NCI-H1092 treated with DMSO at 0.1 percent for 48 hours (cell line): ENCODE results near the gene SPATA19.
"Not testable (repeated sequence)": the region's sequence is repeated elsewhere in the genome, so short reads cannot be mapped to it uniquely, and the experiment has no call there.

Experiments used
- DNase-seq: peaks from one replicate; lab custom pipeline; 2025; lab: John Stamatoyannopoulos, UW

SPATA19 gene, protein sequence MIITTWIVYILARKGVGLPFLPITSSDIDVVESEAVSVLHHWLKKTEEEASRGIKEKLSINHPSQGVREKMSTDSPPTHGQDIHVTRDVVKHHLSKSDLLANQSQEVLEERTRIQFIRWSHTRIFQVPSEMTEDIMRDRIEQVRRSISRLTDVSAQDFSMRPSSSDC

DNA sequence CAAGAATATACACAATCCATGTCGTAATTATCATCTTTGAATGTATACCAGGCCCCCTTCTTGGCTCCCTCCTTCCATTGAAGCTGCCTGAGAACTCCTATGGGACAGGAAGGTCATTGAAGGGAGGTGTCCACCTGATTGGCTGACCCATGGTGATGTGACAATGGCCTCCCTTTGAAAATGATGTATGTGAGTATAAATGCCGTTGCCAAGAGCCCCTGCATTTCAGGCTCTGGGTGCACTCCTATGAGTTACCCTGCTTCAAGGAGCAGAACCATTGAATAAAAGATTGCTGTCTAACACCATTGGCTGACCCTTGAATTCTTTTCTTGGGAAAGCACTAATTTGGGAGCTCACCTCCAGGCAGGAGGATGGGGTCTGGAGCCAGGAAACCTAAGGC, at the start of gene SPATA19:
Gene SPATA19 (minus strand): TSS at position 101 of the 400 bp plus-strand sequence. CDS start 67 bp downstream, at position 34.
- DNase-seq = no peak

DNA sequence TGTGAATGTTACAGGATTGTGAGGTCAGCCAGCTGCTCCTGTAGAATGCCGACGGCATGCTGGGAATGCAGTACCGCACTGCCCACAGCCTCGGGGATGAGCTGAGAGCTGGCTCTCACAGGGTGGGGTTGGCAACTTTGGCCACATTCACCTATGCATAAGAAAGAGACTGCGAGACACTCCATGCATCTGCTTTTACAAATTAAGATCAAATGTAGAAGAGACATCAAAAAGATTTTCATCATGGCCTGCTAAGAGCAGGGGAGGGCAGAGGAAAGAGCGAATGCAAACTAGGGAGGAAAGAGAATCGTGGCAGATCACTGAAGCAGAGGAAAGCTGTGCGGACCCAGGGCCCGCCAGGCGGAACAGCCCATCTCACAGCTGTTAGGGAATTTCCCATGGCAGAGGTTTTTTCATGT, 49.8 kb upstream of the SPATA19 start:
- no peak for DNase-seq

DNA sequence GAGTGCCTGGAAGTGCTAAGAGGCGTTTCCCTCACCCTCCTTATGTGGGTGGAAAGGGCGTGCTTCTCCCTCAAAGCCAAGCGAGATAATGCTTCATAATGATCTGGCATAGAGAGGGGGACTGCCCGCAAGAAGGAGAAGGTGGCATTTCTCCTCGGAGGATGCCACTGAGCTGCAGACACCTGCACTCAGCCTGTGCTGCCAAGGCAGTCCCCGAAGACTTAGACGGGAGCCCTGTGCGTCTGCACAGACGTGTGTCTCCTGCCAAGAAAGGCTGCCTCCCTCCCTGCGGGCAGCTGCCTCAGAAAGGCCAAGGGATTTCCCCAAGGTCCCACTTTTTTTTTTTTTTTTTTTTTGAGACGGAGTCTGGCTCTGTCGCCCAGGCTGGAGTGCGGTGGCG, 48.1 kb upstream of the SPATA19 start:
- DNase-seq = no peak

DNA sequence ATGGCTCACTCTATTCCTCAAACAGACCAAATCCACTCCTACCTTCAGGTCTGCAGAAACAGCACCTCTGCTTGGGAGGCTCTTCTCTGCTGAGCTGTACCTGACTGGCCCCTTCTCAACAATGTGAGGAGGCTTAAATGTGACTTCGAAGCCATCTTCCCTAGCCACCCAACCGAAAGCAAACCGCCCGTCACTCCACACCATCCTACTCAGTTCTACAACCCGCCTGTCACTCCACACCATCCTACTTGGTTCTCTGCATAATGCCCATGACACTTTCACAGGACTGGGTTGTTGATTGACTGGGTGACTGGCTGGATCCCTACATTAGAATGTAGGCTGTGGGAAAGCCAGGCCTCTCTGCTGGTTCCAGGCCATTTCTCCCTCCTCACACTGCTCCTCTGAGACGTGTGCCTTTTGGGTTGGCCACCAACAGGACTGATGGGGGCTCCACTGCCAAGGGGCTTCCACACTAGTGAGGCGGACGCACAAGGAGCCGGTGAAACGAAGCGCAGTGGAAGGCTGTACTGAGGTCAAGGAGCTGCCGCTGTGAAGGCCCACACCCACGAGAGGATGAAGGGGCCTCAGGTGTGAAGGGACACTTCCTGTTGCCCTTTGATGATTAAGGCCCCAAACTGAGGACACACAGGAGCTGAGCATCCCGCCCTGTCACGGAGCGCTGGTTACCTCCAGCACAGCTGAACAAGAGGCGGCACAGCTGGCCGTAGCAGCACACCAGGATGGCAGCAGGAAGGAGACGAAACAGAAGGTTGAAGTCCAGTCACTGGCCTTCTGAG, 47.5 kb upstream of the SPATA19 start:
- no peak for DNase-seq

DNA sequence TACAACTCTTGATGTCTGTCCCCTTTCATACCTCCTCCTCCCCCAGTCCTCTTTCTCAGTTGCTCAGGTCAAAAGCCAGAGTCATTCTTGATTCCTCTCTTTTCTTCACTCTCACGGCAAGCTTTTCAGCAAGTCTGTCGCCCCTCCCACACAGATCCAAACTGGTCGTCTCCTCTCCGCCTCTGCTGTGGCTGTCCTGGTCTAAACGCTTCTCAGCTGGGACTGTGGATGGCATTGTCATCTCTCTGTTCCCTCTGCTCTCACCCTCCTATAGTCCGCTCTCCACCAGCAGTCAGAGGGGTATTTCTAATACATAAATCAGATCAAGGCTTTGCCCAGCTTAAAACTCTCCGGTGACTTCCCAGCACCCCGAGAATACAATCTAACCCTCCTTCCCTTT, 46.8 kb upstream of the SPATA19 start:
- no peak for DNase-seq

DNA sequence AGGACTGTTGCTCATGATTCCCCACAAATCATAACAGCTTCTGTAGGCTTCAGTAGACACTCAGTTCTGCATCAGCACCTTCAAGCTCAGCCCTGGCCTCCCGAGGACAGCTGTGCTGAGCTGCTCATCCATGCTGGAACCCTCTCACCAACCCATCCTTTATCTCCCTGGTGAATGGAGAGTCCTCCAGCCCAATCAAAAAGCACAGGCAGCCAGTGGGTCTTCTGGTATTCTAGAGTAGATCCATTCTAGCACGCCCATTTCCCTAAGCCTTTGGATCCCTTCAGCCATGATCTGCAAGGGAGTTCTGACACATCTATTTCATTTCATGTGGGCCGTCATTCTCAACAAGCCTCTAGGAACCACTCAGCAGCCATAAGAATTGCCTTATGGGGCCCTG, 44.6 kb upstream of the SPATA19 start:
- DNase-seq = no peak

DNA sequence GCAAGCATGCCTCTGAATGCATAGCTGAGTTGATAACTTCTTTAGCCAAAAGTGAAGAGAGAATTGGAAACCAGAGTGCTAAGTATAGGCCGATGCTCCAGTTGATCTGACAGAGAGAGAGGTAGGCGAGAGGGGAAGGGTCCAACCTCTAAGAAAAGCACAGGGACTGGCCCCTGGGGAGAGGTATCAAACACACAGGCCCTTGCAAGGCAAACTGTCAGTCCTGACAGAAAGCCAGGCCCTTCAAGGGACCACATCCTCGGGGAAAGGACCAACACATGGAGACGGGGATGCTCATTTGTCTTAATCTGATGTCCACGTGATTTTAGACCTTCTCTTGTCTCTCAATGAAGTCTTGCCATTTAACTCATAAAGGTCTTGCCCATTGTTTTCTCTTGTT, 43.9 kb upstream of the SPATA19 start:
- DNase-seq = no peak

DNA sequence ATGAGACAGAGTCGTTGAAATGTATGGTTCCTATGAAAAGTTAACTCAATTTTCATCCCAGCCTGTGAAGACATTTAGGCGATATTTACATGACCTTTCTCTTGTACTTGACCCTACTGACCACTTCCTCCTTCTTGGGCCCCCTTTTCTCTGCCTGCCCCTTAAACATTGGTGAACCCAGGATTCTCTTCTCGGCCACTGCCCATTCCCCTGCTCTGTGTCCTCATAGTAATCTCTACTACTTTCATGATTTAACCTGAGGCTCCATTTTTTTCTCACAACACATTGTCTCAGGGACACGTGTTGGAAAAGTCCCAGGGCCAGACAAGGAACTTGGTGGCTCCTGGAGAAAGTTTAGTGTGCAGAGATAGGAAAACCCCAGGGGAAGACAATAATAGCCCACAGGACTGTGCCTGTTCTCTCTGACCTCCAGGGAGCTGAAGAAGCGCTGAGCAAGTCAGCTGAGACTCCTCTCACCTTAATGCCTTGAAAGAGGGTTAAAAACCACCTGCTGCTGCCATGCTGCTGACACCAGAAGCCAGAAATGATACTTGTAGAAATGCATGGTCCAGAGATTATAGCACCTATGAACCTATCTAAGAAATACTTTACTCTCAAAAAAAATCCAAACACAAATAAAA, 42.5 kb upstream of the SPATA19 start:
- DNase-seq = no peak

DNA sequence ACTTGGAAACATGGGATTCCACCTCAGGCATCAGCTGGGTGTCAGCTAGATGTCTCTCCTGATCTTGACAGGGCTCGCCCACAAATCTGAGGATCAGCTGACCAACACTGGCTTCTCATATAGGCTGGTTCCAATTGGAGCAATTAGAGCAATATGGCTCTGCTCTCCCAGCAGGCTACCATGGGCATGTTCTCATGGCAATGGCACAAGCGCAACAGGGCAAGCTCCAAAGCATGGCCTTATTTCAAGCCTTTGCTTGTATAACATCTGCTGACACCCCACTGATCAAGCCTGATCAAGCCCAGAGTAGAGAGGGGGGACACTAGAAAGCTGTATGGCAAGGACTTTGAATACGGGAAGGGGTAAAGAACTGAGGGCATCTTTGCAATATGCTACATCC, 40.7 kb upstream of the SPATA19 start:
- DNase-seq = no peak

DNA sequence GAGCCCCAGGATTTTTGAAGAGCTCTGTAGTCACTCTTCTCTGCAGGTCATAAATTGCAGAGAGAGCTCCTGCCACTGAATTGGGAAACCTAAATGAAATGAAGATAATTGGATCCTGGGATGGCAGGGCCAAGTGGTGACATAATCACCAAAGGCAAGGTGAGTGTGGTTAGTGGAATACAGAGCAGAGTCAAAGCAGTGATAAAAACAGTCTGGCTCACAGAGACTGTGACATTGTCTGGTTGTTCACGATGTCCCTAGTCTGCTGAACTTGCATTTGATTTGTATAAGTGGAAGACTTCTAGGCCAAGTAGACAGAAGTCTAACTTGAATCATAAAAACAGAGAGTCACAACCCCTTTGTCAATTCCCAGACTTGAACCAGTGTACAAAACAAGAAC, 26.8 kb upstream of the SPATA19 start:
- no peak for DNase-seq

DNA sequence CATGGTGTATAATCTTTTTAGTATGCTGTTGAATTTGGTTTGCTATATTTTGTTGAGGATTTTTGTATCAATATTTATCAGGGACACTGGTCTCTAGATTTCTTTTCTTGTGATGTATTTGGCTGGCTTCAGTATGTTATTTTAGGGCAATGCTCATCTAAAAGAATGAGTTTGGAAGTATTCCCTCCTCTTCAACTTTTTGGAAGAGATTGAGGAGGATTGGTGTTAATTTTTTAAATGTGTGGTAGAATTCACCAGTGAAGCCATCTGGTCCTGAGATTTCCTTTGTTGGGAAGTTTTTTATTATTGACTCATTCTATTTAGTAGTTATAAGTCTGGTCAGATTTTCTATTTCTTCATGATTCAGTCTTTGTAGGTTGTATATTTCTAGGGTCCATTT, 22.1 kb upstream of the SPATA19 start:
- DNase-seq = no peak

DNA sequence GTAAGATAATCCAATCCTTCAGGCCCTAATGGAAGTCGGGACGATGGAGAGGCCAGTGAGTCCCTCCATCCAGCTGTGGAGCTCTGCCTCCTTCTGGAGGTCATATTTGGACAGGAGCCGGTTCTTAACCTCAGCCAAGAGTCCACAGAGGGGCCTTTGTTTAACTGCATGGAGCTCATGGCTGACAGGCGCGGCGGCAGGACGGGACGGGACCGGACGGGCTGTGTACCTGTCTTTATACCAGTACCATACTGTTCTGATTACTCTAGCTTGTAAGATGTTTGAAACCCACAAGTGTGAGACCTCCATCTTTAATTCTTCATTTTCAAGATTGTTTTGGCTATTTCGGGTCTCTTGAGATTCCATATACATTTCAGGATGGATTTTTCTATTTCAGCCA, 20.2 kb upstream of the SPATA19 start:
- no peak for DNase-seq

DNA sequence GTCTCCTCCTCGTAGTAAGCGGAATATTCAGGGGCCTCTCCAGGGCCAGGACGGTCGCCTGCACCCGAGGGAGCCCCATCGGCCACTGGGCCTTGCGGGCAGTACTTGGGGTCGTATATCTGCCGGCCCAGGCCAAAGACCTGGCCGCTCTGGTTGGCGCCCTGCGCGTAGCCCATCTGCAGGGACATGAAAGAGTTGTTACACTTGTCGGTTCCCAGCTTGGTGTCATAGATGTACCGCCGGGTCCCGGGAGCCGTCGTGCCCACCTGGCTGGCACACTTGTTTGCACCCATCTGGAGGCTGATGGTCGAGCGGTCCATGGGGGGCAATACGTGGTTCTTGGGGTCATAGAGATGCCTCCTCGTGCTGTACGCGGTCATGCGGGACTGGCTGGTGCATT, 19.4 kb upstream of the SPATA19 start:
- DNase-seq = no peak

DNA sequence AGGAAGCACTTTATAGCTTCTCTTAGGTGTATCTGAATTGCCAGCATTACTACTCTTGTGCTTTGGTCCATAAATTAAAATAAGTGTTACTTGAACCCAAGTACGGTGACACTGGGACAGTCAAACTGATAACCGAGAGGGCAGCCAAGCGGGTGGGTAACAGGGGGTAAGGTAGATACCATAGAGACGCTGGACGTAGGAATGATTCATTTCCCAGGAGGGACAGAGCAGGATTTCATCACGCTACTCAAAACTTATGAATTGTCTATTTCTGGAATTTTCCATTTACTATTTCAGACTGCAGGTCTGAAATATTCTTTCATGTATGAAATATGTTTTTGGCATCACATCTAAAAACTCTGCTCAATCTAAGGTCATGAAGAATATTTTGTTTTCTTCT, 14.8 kb upstream of the SPATA19 start:
- no peak for DNase-seq

DNA sequence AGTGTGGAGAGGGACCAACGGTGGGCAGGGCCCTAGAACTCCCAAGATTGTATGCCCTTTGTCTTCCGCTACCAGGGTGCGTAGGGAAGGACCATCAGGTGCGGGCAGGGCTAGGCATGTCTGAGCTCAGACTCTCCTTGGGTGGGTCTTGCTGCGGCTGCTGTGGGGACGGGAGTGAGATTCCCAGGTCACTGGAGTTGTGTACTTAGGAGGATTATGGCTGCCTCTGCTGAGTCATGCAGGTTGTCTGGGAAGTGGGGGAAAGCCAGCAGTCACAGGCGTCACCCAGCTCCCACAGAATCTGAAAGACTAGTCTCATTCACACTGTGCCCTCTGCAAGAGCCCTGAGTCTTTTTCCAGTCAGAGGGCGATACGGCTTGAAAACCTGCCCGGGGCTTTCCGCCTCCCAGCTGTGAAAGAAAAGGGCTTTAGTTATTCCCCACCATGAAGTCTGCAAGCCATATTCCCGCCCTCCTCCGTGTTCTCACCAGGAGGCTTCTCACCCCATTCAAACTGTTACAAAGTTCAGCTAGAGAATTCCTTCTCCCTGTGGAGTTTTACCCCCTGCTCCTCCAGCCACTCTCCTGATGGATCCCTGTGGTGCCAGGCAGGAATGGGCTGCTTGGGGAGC, 9.1 kb upstream of the SPATA19 start:
- DNase-seq = not testable (repeated sequence)

DNA sequence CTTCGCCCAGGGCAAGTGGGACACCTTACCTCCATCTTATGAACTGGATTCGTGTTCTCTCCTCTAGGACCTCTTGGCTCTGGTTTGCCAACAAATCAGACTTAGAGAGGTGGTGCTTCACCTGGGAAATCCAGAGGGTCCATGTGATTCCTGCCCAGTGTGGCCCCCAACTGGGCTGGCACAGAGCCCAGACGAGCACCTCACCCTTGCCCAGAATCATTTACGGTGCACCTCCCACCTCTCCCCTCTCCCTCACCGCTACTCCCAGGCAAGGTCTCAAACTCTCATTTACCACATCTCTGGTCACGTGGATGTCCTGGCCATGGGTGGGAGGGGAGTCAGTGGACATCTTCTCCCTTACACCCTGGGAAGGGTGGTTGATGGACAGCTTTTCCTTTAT, 1.1 kb downstream of the SPATA19 start:
- no peak for DNase-seq

DNA sequence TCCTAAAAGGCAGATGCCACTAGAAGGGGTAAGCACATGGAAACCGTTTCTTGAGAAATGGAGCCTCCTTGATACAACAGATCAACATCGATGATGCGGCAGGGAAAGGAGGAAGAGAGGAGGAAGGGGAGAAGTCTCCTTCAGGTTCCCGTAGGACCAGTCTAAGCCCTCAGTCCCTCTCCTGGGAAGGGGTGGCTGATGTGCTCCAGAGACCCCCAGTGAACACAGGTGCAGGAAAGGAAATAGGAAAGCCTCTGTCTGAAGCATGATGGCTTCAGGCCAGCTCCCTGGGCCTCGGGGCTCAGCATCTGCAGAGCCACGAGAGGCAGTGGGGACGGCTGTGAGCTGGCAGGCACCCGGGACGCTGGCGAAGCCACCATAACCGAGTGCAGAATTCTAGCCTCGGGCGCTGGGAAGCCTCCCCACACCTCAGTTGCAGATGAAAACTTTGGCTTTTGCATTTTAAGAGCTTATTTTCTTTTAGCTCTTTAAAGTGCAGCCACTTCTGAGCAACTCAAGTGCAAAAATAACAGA, 1.8 kb downstream of the SPATA19 start:
- DNase-seq = no peak

DNA sequence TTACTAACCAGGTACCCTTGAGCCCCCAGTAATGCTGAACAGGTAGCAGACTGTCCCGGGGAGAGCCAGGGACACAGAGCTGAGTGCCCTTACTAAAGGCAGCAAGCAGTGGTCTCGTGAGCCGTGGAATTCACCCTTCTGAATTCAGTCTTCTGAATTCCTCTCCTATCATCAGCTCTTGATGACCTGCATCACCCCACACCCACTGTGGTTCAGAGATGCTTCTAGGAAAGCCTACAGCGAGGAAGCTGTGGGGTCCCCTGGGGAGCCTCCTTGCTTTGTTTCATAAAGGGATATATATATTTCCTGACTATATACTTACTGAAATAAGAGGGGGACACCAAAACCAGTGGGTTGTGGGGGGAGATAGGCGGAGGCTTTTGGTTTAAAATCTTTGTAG, 2.6 kb downstream of the SPATA19 start:
- DNase-seq = no peak

DNA sequence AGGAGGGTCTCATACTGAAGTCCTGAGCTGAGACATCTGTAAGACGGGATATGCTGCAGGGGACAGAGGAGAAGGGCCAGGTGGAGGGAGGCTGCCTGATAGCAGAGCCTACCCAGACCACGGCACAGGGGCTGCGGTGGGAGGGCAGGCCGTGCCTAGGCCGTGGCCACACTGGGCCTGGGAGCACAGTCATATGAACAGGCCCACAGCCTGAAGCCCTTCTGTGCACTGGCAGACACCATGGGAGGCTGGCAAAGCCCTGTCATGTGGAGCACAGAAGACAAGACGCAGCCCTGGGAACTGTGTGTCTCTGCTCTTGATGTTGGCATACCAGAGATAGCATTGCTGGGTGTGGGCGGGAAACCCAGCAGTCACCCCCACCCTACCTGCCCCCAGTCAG, 3.3 kb downstream of the SPATA19 start:
- no peak for DNase-seq

DNA sequence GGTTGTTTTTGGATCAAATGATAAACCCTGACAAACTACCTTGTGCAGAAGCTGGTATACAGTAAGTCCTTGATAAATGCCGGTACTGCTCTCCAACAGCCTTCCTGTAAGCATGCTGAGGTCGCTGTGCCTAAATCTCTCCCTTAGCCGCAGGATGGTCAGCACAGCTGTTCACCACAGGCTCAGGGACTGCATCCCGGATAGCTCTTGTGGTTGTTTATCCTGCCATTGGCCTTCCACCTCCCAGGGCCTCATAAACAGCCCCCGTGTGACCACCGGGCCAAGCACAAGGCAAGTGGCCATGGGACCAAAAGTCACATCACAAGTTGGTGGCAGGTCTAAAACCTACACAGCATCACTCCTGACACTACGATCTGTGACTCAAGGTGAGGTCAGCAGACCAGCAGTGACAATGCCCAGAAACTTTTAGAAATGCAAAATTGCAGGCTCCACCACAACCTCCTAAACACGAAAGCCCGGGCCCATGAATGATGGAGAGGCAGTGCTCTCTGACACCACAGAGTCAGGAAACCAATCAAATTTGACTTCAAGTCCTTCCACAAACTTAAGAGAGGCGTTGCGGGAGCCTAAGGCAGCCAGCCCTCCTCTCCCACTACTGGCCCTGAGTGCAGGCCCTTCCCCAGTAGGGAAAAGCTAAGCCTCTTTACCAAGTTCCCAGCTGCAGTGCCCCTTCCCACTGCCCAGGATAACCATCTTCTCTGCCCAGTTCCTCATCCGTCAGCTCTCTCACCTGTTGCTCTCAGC, 3.9 kb downstream of the SPATA19 start:
- no peak for DNase-seq

DNA sequence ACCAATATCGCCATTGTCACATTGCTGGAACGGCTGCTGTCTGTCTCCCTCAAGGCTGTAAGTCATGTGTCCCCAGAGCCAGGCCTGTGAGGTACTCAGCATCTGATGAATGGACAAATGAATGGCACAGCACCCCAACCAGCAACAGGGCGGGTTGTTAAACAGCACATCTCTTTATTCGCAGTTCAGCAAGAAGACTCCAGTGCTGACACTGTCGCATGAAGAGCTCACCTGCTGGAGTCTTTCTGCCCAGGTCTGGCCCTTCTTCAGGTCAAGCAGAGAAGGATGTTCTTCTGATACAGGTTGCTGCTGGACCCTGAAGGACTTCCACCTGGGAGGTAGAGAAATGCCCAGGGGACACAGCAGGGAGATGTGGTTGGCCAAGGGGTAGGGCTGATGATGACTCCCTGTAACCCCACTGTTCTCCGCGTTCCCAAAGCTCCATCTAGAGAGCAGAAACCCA, 4.8 kb downstream of the SPATA19 start:
- DNase-seq = no peak
